Karpas-422 (cell line): ENCODE results near the gene DHX15. TPM values are rescaled to one million over a fixed set of nuclear protein-coding genes. Genes with fewer than 3 reads are reported as not detected.

Experiments used
- DNase-seq: peaks from one replicate; pipeline ENCODE4 v3.0.0-alpha.2; 2015
- H2AFZ ChIP-seq: fragments of 200-600 bp; sonication (generic); 2 replicates; pipeline ENCODE4 v1.6.1; 2014; ENCODE audit warnings: antibody characterized with exemption, low read length, mixed read lengths
- H3K27ac ChIP-seq: fragments of 200-600 bp; sonication (generic); 2 replicates; pipeline ENCODE4 v1.5.1; 2014; ENCODE audit warnings: mild to moderate bottlenecking, low read length, moderate library complexity
- H3K27me3 ChIP-seq: fragments of 200-600 bp; sonication (generic); 2 replicates; pipeline ENCODE4 v1.6.1; 2014; ENCODE audit warnings: low read length, mixed read lengths
- H3K36me3 ChIP-seq: fragments of 200-600 bp; sonication (generic); 2 replicates; pipeline ENCODE4 v1.6.1; 2014; ENCODE audit warnings: low read length, mixed read lengths; ENCODE audit not compliant: insufficient read depth
- H3K4me1 ChIP-seq: fragments of 200-600 bp; sonication (generic); 2 replicates; pipeline ENCODE4 v1.6.1; 2014; ENCODE audit warnings: mild to moderate bottlenecking, low read length, mixed read lengths
- H3K4me2 ChIP-seq: fragments of 200-600 bp; sonication (generic); 2 replicates; pipeline ENCODE4 v1.6.1; 2014; ENCODE audit warnings: low read length, low read depth, mild to moderate bottlenecking; ENCODE audit not compliant: poor library complexity, severe bottlenecking
- H3K4me3 ChIP-seq: fragments of 200-600 bp; sonication (generic); 2 replicates; pipeline ENCODE4 v1.5.1; 2014; ENCODE audit warnings: mild to moderate bottlenecking, antibody characterized with exemption, low read length, mixed read lengths
- H3K79me2 ChIP-seq: fragments of 200-600 bp; sonication (generic); 2 replicates; pipeline ENCODE4 v1.6.1; 2014; ENCODE audit warnings: mild to moderate bottlenecking, low read length, mixed read lengths
- H3K9ac ChIP-seq: fragments of 200-600 bp; sonication (generic); 2 replicates; pipeline ENCODE4 v1.6.0; 2014; ENCODE audit warnings: low read length
- H3K9me2 ChIP-seq: fragments of 200-600 bp; sonication (generic), shearing (Covaris generic); replicated peaks from 2 replicates; pipeline ENCODE4 v1.6.0; 2014; ENCODE audit warnings: mild to moderate bottlenecking, low read length, moderate library complexity; ENCODE audit not compliant: insufficient read depth
- H3K9me3 ChIP-seq: fragments of 300-700, 200-600 bp; sonication (generic); 2 replicates; pipeline ENCODE4 v1.6.1; 2014; ENCODE audit warnings: low read length, mixed read lengths
- H4K20me1 ChIP-seq: fragments of 200-600 bp; sonication (generic); 2 replicates; pipeline ENCODE4 v1.6.1; 2014; ENCODE audit warnings: mild to moderate bottlenecking, antibody characterized with exemption, low read length, low read depth; ENCODE audit not compliant: insufficient read depth
- total RNA-seq: library from RNA; depleted of rRNA; stranded (reverse); fragments of >200 nt; shearing (Covaris generic); gene quantifications from 2 replicates; pipeline ENCODE4 v1.2.3, GENCODE V29; 2014; ENCODE audit warnings: low replicate concordance

Gene DHX15
- total RNA-seq, 1 experiment from 2014 or later = 189 TPM

DNA sequence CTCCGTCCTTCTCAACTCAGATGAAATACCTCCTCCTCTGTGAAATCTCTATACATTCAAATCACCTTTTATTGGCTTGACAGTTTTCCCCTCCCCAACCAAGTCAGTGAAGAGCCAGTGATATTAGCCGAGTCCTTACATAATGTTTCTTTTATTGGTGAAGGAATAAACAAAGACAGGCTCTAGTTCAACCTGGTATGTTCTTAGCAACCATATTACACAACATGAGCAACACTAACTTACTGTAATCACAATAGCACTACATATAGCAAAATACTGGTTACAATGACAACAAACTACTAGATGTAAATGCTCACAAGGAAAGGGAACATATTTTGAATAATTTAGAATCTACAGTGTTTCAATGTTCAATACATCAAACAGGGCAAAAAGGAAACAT is 19.9 kb downstream of the DHX15 start:
- Histone ChIP-seq H3K36me3 (peaks cover 73% of the 10 kb centered on the region), H3K79me2 (peaks cover 100% of the 10 kb centered on the region), H3K27me3 (no peaks in the 10 kb centered on the region), H3K9ac (no peak overlapping the region), H3K9me2 (no peaks in the 10 kb centered on the region), H2AFZ (no peak overlapping the region), H3K4me1 (peaks cover 8% of the 10 kb centered on the region), H3K27ac (no peak overlapping the region), H3K9me3 (no peaks in the 10 kb centered on the region), H4K20me1 (peaks cover 70% of the 10 kb centered on the region), H3K4me2 (no peak overlapping the region), H3K4me3 (no peak overlapping the region)
- no peak for DNase-seq

DNA sequence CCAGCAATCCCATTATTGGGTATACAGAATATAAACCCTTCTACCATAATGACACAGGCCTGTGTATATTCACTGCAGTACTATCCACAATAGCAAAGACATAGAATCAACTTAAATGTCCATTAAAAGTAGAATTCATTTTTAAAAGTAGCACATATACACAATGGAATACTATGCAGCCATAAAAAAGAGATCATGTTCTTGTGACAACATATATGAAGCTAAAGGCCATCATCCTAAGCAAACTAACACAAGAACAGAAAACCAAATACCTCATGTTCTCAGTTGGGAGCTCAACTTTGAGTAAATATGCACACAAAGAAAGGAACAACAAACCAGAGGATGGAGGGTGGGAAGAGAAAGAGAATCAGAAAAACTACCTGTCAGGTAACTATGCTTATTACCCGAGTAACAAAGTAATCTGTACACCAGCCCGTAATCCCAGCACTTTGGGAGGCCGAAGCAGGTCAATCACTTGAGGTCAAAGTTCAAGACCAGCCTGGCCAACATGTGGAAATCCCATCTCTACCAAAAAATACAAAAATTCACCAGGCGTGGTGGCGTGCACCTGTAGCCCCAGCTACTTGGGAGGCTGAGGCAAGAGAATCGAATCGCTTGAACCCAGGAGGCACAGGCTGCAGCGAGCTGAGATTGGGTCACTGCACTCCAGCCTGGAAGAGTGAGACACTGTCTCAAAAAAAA is 22.8 kb downstream of the DHX15 start:
- H3K9me3 ChIP-seq = no peaks in the 10 kb centered on the region

DNA sequence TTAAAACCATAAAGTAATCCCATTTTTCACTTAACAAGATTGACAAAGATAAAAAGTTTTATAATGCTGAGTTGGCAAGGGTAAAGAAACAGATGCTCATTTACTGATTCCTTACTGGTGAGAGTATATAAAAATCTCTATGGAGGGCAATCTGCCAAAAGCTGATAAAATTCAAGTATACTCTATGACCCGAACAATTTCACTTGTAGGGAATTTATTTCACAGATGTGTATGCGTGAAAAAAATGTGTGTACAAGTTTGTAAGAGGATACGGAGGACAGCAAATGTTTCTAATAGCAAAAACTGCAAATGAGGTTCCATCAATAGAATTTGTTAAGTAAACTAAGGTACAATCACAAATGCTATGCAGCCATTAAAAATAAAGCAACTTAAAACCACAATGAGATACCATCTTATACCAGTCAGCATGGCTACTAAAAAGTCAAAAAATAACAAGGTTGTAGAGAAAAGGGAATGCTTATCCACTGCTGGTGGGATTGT is 23.4 kb downstream of the DHX15 start:
- Histone ChIP-seq H3K27ac (no peak overlapping the region), H3K4me1 (peaks cover 30% of the 10 kb centered on the region)
- no peak for DNase-seq

More for the DNA sequence above, 22.8 kb downstream of the DHX15 start:
- Histone ChIP-seq H3K79me2 (peaks cover 100% of the 10 kb centered on the region), H3K4me1 (peaks cover 30% of the 10 kb centered on the region), H3K9ac (no peak overlapping the region), H3K27ac (no peak overlapping the region), H4K20me1 (peaks cover 83% of the 10 kb centered on the region), H3K27me3 (no peaks in the 10 kb centered on the region), H2AFZ (no peak overlapping the region), H3K4me3 (no peak overlapping the region), H3K36me3 (peaks cover 80% of the 10 kb centered on the region), H3K9me2 (no peaks in the 10 kb centered on the region), H3K4me2 (no peak overlapping the region)
- DNase-seq = no peak

DNA sequence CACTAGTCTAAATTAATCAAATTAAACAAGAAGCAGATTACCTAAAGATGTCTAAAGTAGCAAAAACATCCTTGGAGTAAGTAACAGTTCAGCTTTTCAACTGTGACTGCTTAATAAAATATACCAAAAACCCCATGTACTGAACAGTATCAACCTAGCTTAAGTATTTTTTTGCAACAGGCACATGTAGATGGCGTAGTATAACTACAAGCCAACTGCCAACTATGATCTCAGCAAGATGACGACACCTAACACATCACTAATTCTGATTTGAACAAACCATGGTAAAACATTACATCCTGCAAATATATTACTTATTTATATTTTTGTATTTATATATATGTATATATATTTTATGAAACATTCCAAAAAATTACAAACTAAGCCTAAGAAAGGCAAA is 24.5 kb downstream of the DHX15 start:
- Histone ChIP-seq H3K4me3 (no peak overlapping the region), H3K27ac (no peak overlapping the region), H3K9me2 (no peaks in the 10 kb centered on the region), H3K4me2 (no peak overlapping the region), H3K4me1 (peaks cover 30% of the 10 kb centered on the region), H3K9ac (no peak overlapping the region), H3K9me3 (no peaks in the 10 kb centered on the region), H3K36me3 (peaks cover 79% of the 10 kb centered on the region), H3K79me2 (peaks cover 100% of the 10 kb centered on the region), H2AFZ (no peak overlapping the region), H4K20me1 (peaks cover 80% of the 10 kb centered on the region), H3K27me3 (no peaks in the 10 kb centered on the region)
- no peak for DNase-seq

More for the DNA sequence above, 23.4 kb downstream of the DHX15 start:
- no peaks in the 10 kb centered on the region for H3K9me3 ChIP-seq
- H3K4me2 ChIP-seq = no peak overlapping the region
- peaks cover 81% of the 10 kb centered on the region for H3K36me3 ChIP-seq
- H3K27me3 ChIP-seq = no peaks in the 10 kb centered on the region
- no peak overlapping the region for H2AFZ ChIP-seq
- no peak overlapping the region for H3K4me3 ChIP-seq
- peaks cover 85% of the 10 kb centered on the region for H4K20me1 ChIP-seq
- H3K9me2 ChIP-seq = no peaks in the 10 kb centered on the region
- no peak overlapping the region for H3K9ac ChIP-seq
- H3K79me2 ChIP-seq = peaks cover 100% of the 10 kb centered on the region

DNA sequence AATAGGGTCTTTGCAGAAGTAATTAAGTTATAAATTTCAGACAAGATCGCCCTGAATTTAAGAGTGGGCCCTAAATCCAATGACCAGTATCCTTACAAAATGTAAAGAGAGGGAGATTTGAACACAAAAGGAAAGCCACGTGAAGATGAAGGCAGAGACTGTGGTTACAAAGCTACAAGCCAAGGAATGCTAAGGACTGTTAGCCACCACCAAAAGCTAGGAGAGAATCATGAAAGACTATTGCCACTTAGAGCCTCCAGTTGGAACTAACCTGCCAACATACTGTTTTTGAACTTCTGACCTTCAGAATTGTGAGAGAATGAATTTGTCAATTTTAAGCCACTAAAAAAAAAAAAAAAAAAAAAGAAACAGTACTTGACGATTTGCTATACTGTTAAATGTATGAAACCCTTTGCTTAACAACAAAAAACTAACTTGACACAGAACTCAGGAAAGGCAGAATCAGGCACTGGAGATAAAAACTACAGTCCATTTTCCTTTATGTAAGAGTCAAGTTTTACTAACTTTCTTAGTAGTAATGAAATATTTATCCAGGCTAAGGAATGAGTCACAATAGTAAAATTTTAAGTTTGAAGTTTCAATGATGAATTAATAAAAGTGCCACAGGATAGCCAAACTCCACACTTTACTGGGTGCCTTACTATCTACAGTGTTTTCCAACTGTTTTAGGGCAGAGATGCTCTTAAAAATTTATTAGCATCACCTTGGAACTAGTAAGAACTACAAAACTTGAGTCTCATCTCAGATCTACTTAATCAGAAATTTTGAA is 25.1 kb downstream of the DHX15 start:
- peaks cover 79% of the 10 kb centered on the region for H4K20me1 ChIP-seq
- no peak overlapping the region for H3K4me3 ChIP-seq
- H3K79me2 ChIP-seq = peaks cover 100% of the 10 kb centered on the region
- H2AFZ ChIP-seq = no peak overlapping the region
- DNase-seq = no peak
- no peaks in the 10 kb centered on the region for H3K9me3 ChIP-seq
- H3K27ac ChIP-seq = no peak overlapping the region
- H3K4me2 ChIP-seq = no peak overlapping the region
- no peaks in the 10 kb centered on the region for H3K9me2 ChIP-seq
- peaks cover 30% of the 10 kb centered on the region for H3K4me1 ChIP-seq
- peaks cover 79% of the 10 kb centered on the region for H3K36me3 ChIP-seq
- no peak overlapping the region for H3K9ac ChIP-seq
- no peaks in the 10 kb centered on the region for H3K27me3 ChIP-seq

DNA sequence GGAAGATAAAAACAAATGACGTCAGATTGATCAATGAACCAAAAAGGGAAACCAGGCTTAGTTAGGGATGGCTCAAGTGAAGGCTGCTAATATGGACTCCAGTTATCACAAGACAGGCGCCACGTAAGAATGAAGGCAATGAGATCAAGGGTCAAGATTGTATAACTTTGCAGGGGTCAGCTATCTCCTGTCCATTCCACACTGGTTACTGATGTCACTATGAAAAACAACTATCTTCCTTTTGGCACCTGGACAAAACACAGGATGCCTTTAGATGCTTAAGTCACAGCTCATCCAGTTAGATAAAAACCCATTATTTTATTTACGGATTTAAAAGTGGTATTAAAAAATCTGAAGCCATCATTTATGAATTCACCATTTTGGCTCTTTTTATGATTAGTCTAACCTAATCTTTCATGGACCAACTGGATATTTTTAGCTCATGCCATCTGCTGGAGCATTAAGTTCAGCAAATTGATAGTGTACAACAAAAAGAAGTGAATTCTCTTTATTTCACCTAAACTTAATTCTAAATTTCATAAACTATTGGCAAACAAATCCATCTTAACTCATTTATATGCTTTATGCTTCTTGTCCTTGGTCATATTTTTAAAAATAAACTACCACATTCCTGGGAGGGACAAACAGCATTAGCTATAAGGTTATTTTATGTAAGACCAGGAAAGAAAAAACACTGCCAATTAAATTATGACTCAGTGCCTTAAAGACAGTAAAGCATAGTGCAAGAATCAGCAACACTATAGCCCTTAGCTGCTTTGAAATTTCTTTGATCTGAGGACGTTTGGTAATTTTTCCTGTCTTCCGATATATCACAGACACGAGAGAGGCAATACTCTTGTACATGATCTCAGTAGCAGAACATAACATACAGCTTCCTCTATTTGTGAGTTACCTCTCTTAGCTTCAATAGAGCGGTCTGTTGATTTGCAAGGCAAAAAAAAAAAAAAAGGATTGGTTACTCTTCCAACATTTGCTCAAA is 27.0 kb downstream of the DHX15 start:
- no peaks in the 10 kb centered on the region for H3K9me2 ChIP-seq
- peaks cover 98% of the 10 kb centered on the region for H3K79me2 ChIP-seq
- H2AFZ ChIP-seq = no peak overlapping the region
- no peaks in the 10 kb centered on the region for H3K27me3 ChIP-seq
- peak overlapping the region; percentile 23 for H3K4me2 ChIP-seq
- no peak overlapping the region for H3K4me3 ChIP-seq
- H3K4me1 ChIP-seq = peaks cover 30% of the 10 kb centered on the region
- no peak for DNase-seq
- peaks cover 74% of the 10 kb centered on the region for H4K20me1 ChIP-seq
- H3K27ac ChIP-seq = no peak overlapping the region
- H3K9ac ChIP-seq = no peak overlapping the region
- H3K9me3 ChIP-seq = no peaks in the 10 kb centered on the region
- H3K36me3 ChIP-seq = peaks cover 67% of the 10 kb centered on the region

- peaks cover 94% of the 10 kb centered on the region for H3K79me2 ChIP-seq
- no peak overlapping the region for H3K9ac ChIP-seq
- DNase-seq = no peak
- no peaks in the 10 kb centered on the region for H3K4me1 ChIP-seq
- H4K20me1 ChIP-seq = peaks cover 58% of the 10 kb centered on the region
- no peak overlapping the region for H3K4me3 ChIP-seq
- H3K9me2 ChIP-seq = no peaks in the 10 kb centered on the region
- H2AFZ ChIP-seq = no peak overlapping the region
- H3K9me3 ChIP-seq = no peaks in the 10 kb centered on the region
- peaks cover 62% of the 10 kb centered on the region for H3K36me3 ChIP-seq
- no peak overlapping the region for H3K27ac ChIP-seq
- H3K27me3 ChIP-seq = no peaks in the 10 kb centered on the region
- no peak overlapping the region for H3K4me2 ChIP-seq
Measured at GRCh38 chr4:24551492-24552289, 32.7 kb downstream of the DHX15 start.
